WI38 (cell line): ENCODE measurements around the gene CDKAL1.

Experiments used
- H3K4me3 ChIP-seq: 2 replicates; pipeline ENCODE4 v1.5.1; 2011; ENCODE audit warnings: low read depth, mild to moderate bottlenecking, control low read depth, low read length
- TF ChIP-seq, protein P1 (sequence below): IDR thresholded peaks from 2 replicates; pipeline ENCODE4 v1.5.1; 2012; ENCODE audit warnings: low read depth, mild to moderate bottlenecking, control low read depth, low read length

CDKAL1 gene

DNA sequence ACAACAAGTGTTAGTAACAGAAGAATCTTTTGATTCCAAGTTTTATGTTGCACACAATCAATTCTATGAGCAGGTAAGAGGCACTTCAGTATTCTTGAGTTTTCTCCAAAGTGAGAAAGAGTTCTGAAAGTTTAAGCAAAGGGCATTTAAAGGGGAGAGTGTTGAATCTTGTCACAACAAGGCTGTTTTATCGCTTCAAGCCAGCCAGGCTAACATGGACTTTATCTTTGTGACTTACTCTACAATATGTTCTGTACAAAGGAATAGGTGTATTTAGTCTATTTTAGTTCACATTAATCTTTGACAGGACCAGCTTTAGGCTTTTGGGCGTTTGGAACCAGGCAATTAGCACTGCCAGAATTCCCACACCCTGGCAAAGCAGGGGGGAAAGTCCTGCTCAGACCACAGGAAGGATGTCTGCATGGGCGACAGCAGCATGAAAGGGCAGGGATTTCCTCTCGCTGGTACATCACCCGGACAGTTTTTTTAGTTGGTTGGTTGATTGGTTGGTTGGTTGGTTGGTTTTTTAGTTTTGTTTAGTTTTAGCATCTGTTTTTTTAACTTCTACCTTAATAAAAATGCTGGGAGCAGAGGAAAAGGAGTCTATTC lies 663.9 kb downstream of the CDKAL1 start:
- H3K4me3 ChIP-seq = no peak overlapping the region
- TF ChIP-seq, protein P1, sequence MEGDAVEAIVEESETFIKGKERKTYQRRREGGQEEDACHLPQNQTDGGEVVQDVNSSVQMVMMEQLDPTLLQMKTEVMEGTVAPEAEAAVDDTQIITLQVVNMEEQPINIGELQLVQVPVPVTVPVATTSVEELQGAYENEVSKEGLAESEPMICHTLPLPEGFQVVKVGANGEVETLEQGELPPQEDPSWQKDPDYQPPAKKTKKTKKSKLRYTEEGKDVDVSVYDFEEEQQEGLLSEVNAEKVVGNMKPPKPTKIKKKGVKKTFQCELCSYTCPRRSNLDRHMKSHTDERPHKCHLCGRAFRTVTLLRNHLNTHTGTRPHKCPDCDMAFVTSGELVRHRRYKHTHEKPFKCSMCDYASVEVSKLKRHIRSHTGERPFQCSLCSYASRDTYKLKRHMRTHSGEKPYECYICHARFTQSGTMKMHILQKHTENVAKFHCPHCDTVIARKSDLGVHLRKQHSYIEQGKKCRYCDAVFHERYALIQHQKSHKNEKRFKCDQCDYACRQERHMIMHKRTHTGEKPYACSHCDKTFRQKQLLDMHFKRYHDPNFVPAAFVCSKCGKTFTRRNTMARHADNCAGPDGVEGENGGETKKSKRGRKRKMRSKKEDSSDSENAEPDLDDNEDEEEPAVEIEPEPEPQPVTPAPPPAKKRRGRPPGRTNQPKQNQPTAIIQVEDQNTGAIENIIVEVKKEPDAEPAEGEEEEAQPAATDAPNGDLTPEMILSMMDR = no peak

DNA sequence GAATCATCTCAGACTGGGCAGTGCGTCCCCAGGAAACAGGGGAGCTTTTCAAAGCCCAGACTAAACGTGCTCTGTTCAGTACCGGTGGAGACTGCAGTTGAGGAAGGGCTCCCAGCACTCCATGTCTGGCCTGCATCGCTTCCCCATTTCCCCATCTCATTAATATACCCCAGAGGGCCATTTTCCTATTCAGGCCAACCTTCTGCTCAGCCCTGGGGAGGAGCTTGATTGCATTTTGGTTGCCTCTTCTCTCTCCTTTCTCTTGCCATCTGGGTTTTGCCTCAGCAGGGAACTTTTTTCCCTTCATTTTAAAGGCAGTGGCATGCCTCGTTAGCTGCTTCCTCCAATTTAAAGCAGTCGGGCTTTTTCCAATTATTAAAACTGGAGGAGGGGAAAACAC lies 665.0 kb downstream of the CDKAL1 start:
- H3K4me3 ChIP-seq = no peak overlapping the region
- TF ChIP-seq, protein P1 = no peak

DNA sequence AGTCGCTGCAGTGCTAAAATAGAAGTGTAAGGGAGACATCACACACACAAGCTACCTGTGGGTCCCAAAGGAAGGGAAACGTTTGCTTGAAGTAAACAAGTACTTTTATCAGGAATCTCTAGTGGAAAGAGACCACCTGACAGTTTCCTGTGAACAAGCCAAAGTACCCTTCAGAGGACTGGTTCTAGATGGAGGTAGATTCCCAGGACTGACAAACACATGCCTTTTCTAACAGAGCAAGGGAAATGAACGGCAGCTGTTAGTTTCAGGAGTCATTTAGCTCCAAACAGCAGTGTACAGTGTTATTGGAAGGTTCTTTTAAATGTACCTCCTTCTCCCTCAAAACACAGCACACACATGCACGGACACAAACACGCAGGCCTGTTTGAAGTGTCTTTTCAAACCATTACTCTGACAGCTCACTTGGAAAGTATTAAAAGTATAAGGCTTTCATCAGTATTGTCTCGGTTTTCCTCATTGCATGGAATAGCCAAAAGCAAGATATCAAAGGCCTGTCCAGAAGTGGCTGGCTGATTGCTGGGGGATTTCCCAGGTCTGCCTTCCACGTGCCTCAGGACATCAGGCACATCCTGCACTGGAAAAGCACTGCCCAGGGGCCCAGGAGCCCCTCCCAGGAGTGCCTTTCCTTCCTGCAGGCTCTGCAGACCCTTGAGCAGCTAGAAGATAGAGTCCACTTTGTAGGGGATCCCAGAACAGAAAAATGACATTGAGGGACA lies 666.0 kb downstream of the CDKAL1 start:
- H3K4me3 ChIP-seq = no peak overlapping the region
- TF ChIP-seq, protein P1 = no peak

DNA sequence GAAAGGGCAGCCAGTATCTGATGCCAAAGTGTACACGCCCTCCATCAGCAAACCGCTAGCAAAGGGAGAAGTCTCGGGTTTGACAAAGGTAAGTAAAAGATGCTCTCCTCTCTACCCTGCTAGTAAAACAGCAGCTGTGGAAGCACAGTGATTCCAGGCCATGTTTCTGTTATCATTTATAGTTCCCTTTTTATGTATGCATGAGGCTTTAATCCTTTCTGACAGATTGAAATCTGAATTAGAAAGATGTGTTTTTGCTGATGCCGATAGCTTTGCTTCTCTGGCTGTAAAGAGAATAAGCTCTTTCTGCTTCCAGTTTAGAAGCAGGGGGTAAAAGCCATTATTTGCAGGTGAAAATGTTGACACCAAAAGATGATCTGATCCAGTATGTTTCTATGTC lies 666.9 kb downstream of the CDKAL1 start:
- TF ChIP-seq, protein P1 = no peak

DNA sequence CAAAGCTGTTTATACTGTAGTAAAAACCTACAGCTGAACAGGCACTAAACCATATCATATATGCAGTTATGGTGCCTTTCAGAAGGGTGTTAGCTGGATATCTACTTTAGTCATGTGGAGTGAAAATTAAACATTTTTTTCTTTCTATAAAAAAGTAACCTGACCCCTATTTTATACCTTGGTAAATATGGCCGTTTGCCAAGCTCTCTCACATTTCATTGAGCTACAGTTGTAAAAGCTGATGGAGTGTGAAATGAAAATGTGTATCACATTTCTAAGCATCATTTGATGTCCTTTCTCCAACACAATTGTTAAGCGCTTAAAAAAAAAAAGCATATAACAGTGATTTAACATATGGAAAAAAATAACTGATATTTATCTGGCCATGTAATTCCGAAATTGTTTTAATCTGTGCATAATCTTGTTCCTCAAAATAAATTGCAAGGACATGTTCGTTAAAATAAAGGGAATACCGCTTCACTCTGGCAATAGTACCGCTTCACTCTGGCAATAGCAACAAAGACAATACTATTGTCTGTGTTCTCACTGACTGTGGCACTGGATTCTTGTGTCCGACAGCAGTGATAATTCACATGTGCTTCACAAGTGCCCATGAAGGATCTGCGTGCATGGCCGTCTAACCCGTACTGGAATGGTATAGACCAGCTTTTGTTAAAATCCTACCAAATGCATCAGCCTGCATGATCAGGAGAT lies 667.5 kb downstream of the CDKAL1 start:
- no peak overlapping the region for H3K4me3 ChIP-seq
- TF ChIP-seq, protein P1 = no peak

More for the DNA sequence above, 666.9 kb downstream of the CDKAL1 start:
- H3K4me3 ChIP-seq = no peak overlapping the region

DNA sequence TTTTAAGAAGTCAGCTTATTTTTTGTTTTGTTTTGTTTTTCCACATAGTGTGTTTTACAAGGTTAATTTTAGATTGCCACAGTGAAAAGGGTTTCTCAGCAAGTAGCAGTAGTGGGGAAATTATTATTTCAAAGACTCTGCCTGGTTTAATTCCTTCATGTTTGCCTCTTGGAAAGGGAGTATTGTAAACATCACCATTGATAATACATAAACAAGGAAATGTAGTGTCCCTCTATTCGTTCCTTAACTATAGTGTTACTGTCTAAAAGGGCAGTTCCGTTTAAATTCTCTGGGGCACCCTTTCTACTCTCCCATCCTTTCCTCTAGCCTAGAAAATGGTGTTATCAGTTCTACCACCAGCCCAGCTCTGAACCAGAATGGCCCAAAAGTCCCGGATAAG lies 668.3 kb downstream of the CDKAL1 start:
- TF ChIP-seq, protein P1 = no peak
- H3K4me3 ChIP-seq = no peak overlapping the region

DNA sequence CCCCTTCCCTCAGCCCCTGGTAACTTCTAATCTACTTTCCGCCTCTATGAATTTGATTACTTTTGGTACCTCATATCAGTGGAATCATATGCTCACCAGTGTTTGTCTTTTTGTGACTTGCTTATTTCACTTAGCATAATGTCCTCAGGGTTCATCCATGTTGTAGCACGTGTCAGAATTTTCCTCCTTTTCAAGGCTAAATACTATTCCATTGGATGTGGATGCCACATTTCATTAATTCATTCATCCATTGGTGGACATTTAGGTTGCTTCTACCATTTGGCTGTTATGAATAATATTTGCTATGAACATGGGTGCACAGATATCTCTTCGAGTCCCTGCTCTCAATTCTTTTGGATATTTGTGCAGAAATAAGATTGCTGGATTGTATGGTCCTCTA lies 670.7 kb downstream of the CDKAL1 start:
- TF ChIP-seq, protein P1 = no peak

More for the DNA sequence above, 670.7 kb downstream of the CDKAL1 start:
- H3K4me3 ChIP-seq = no peak overlapping the region
